Coronary artery (tissue), 2 donors: ENCODE measurements around the gene NOTUM.
"Not testable (repeated sequence)": the region's sequence is repeated elsewhere in the genome, so short reads cannot be mapped to it uniquely, and the experiment has no call there.

ENCODE experiments used
- DNase-seq: peaks from one replicate; pipeline ENCODE4 v3.0.0-alpha.2; 2017; ENCODE audit warnings: low spot score
- H3K27ac ChIP-seq, 2 donors: fragments of 200-600 bp; sonication (generic); one replicate each; pipeline ENCODE4 v1.5.1; 2016 to 2019
- H3K4me3 ChIP-seq: fragments of 200-600 bp; sonication (generic); 2 replicates; pipeline ENCODE4 v1.5.1; 2016; ENCODE audit warnings: mild to moderate bottlenecking, moderate library complexity
- TF ChIP-seq, protein P1 (sequence below): fragments of 200-600 bp; sonication (generic); IDR thresholded peaks from one replicate; pipeline ENCODE4 v1.5.1; 2019; ENCODE audit warnings: antibody characterized with exemption

NOTUM gene

DNA sequence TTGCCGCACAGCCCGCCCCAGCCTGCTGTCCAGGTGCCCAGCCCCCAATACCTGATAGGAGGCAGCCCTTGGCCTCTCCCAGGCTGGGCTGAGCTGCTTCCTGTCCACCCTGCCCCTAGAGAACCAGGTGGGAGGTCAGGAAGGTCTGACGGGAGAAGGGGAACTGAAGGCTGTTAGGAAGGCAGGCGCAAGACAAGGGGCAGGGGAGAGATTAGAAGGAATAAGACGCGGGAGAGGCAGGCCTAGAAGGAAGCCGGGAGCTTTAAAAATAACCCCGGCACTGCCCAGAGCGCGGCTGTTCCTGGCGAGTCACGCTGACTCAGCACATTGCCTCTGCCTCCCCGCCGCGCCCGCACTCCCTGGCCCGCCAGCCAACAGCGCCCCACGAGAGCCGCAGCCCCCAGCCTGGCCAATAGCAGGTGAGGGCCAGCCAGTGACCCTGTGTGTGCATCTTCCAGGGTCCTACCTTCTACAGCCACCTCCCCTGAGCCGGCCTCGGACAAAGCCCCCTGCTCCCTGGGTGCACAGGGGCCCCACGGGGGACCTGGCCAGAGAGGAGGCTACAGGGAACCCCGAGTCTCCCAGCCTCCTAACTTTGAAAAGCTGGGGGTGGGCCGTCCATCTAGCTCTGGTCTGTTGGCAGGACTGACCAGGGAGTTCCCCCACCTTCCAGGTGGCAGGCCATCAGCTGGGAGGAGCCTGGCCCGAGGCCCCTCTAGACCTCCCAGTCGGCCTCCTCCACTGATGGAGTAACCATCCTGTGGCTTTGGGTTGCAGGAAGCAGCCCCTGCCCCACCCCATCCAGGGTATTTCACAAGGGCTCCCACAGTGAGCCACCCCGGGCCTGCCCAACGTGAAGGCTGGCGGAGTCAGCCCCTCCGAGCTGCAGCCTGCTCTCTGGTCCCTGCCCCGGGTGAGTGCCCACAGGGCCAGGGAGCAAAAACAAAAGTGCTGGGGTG is 37.4 kb downstream of the NOTUM start:
- DNase-seq = no peak
- TF ChIP-seq, protein P1, sequence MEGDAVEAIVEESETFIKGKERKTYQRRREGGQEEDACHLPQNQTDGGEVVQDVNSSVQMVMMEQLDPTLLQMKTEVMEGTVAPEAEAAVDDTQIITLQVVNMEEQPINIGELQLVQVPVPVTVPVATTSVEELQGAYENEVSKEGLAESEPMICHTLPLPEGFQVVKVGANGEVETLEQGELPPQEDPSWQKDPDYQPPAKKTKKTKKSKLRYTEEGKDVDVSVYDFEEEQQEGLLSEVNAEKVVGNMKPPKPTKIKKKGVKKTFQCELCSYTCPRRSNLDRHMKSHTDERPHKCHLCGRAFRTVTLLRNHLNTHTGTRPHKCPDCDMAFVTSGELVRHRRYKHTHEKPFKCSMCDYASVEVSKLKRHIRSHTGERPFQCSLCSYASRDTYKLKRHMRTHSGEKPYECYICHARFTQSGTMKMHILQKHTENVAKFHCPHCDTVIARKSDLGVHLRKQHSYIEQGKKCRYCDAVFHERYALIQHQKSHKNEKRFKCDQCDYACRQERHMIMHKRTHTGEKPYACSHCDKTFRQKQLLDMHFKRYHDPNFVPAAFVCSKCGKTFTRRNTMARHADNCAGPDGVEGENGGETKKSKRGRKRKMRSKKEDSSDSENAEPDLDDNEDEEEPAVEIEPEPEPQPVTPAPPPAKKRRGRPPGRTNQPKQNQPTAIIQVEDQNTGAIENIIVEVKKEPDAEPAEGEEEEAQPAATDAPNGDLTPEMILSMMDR = no peak
- peak overlapping the region; percentile 64 for H3K4me3 ChIP-seq
- H3K27ac ChIP-seq = peak overlapping the region; percentile 16 to 77

DNA sequence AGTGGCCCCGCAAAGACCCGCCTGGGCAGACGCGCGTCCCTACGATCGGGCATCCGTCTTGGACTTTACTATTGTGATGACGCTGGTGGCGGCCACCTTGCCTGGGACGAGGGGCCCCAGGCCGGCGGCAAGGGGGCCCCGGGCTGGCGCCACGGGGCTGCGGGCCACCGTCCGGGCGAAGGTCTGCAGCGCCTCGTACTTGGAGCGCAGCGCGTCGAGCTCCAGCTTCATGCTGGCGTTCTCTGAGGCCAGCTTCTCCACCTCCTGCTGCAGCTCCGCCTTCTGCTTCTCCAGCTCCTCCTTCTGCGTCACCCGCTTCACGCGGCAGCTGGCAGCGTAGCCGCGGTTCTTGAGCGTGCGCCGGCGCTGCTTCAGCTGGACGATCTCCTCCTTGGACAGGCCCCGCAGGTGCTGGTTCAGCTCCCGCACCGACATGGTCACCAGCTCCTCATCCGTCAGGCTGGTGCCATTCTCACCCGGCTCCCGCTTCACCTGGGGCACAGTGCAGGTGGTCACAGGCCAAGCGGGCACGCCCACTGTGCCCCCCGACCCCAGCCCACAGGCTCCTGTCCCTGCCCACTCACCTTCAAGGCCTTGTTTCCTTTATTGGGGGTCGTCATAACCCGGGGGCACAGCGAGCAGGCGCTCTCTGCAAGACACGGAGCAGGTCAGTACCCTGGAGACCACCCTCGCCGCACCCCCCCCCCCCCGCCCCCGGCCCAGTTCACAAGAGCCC is 38.3 kb downstream of the NOTUM start:
- H3K4me3 ChIP-seq = peak overlapping the region; percentile 64
- TF ChIP-seq, protein P1 = no peak
- no peak for DNase-seq
- peak overlapping the region; percentile 16 to 77 for H3K27ac ChIP-seq

DNA sequence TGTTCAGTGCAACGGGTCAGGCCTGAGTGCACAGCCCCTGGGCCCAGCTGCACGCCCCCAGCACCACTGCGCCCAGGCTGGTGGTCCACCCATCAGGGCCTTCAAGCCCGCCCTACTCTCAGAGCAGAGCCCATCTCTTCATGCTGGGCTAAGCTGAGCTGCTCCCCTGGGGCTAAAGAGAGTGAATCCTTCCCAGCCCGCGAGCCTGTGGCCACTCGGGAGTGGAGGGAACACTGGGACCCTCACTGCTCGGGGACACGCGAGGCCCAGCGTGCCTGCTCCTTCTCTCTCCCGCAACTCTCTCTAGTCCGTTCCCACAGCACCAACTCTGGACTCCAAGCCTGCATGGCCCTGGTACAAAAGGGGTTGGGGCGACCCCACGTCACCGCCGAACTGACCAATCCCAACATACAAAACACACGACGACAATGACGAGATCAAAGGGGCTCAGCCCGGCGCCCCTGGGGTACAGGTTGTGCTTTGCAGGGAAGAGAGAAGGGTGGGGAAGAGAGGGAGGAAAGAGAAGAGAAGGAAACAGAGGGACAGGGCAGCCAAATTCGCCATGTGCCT is 38.9 kb downstream of the NOTUM start:
- TF ChIP-seq, protein P1 = no peak
- peak overlapping the region in 1 of 2 donors; percentile 36 for H3K27ac ChIP-seq
- DNase-seq = no peak
- H3K4me3 ChIP-seq = no peak overlapping the region

DNA sequence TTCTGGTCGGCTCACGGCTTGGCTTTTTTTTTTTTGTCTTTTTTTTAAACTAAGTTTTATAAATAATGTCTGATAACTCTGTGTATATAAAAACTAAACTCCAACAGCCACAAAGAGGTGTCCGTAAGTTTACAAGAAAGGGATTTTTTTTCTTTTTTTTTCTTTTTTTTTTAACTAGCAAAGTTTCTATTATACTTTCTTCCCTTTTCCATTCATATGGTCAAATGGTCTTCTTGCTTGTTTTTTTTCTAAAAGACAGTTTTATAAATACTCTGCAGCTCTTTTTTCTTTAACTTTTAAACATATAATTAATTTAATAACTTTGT is 39.5 kb downstream of the NOTUM start:
- Histone ChIP-seq H3K4me3 (no peak overlapping the region), H3K27ac (no peak overlapping the region)
- no peak for DNase-seq
- TF ChIP-seq, protein P1 = no peak

DNA sequence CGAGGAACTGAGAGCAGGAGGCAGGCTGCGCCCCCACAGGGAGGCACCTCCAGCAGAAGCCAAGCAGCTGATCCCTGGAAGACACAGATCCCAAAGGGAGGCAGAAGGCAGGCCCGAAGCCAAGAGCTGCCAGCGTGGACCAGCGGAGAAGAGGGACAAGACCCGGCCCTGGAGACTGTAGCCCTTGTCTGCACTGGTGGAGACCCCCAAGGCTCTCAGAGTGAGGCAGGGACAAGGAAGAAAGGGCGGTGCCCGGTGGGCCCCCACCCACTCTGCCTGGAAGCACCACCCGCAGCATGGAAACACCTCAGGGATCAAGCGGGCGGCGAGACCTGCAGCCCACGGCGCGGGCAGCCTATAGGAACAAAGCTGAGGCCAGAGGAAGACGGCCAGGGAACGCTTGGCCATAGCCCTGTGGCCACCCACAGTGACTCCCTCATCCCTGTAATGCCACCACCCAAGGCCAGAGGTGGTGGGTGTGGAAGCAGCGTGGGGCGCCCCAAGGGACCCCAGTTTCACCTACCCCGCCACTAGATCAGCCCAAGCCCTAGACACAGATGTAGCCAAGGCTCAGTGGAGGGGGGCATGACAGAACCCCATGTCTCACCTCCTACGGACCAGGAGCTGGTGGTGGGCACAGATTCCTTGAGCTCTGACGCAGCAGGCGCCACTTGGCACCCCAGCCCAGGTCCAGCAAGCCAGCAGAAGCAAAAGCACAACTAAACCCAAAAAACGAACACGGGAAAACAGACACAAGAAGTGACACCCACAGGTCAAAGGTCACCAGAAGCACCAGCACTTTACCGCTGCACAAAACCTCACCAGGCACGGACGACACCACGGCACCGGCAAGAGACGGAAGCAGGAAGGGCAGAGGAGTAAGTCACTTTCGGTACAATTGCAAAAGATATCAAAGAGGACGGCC is 40.1 kb downstream of the NOTUM start:
- TF ChIP-seq, protein P1 = no peak

DNA sequence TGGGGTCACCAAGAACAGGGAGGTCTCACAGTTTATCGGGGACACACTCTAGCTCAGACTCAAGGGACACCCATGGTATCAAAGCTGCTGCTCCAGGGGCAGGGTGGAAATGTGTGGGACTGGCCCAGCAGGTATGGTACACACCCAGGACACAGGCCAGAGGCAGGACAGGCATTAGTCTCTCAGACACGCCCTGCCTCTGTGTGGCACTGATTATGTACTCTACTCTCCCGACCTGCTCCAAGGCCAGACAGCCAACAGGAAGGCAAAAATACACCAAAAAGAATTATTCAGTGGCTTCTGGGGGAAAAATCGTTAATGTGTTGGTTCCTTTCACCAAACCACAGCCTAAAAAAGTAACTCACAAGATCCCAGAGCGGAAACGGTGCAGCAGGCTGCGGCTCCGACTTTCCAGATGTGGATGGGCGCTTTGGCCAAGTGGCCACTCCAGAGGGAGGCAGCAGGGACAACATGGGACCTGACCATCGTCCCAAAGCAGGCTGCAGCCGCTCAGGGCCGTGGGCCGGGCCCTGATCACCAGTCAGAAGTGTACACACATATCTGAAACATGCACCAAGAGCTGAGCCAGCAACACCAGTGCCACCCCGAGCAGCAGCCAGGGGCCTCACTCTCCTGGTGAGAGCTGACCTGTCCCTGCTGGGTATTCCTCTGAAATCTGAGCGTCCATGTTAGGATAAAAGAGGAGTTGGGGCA is 42.0 kb downstream of the NOTUM start:
- DNase-seq = no peak
- Histone ChIP-seq H3K27ac (no peak overlapping the region), H3K4me3 (no peak overlapping the region)
- TF ChIP-seq, protein P1 = no peak

More for the DNA sequence above, 40.1 kb downstream of the NOTUM start:
- H3K4me3 ChIP-seq = no peak overlapping the region
- DNase-seq = no peak
- no peak overlapping the region for H3K27ac ChIP-seq

DNA sequence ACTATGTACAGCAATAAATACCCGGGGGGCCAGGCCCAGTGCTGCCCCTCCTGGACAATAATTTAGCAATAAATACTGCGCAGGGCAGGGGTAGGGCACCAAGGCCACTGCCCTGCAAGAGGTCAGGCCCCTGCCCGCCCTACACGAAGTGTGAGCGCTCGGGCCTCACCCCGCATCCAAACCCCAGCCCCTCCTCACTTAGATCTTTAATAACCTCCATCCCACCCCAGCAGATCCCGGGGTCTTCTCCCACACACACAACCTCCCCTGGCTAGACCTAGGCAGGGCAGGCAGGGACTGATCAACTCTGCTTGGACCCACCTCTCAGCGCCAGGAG is 42.7 kb downstream of the NOTUM start:
- Histone ChIP-seq H3K27ac (peak overlapping the region; percentile 60 to 84), H3K4me3 (peak overlapping the region; percentile 96)
- DNase-seq = not testable (repeated sequence)
